ENCODE results near the gene WNT1. TPM values are rescaled to one million over a fixed set of nuclear protein-coding genes. Genes with fewer than 3 reads are reported as not detected.

The WNT1 gene
- not detected in 2 replicates for total RNA-seq

GRCh38 chr12:48978291-48978740 is at the start of gene WNT1:
TSS of gene WNT1 (plus strand) at chr12:48978322. CDS start at chr12:48978651, 329 bp downstream.

GRCh38 chr12:48957141-48958048 is 20.7 kb upstream of the WNT1 start, which contains the start of gene ARF3:
TSS of gene ARF3 (minus strand) at chr12:48957487. CDS start at chr12:48941095, 16,392 bp downstream.

GRCh38 chr12:48999371-49000131 is 21.4 kb downstream of the WNT1 start, which contains the start of gene DDN:
TSS of gene DDN (minus strand) at chr12:48999375. CDS start at chr12:48999287, 88 bp downstream.

GRCh38 chr12:49018261-49019119 is 40.4 kb downstream of the WNT1 start, which contains the start of gene PRKAG1:
TSS of gene PRKAG1 (minus strand) at chr12:49018776. CDS start at chr12:49018740, 36 bp downstream.

Other genes with a start within 250 kb of the WNT1 start
- 34.6 and 55.4 TPM in 2 replicates for gene ADCY6, start 189.2 kb upstream of the WNT1 start, total RNA-seq
- 15.7 and 20.0 TPM in 2 replicates for gene CACNB3, start 159.8 kb upstream of the WNT1 start, total RNA-seq
- gene DDX23, start 126.2 kb upstream of the WNT1 start, total RNA-seq: 98.9 and 102 TPM in 2 replicates
- 1.5 and 2.9 TPM in 2 replicates for gene RND1, start 112.5 kb upstream of the WNT1 start, total RNA-seq
- 13.0 and 19.2 TPM in 2 replicates for gene FKBP11, start 52.8 kb upstream of the WNT1 start, total RNA-seq
- 37.4 and 38.4 TPM in 2 replicates for gene ARF3, start 20.8 kb upstream of the WNT1 start, total RNA-seq
- gene WNT10B, start 6.6 kb upstream of the WNT1 start, total RNA-seq: 0.09 TPM in 1 of 2 replicates, not detected in the other
- 0.09 TPM in 2 replicates for gene DDN, start 21.1 kb downstream of the WNT1 start, total RNA-seq
- gene PRKAG1, start 40.5 kb downstream of the WNT1 start, total RNA-seq: 45.0 and 48.8 TPM in 2 replicates
- 36.2 and 58.5 TPM in 2 replicates for gene KMT2D, start 82.5 kb downstream of the WNT1 start, total RNA-seq
- 0.94 and 2.1 TPM in 2 replicates for gene RHEBL1, start 91.7 kb downstream of the WNT1 start, total RNA-seq
- gene DHH, start 116.5 kb downstream of the WNT1 start, total RNA-seq: 7.5 and 7.8 TPM in 2 replicates
- 73.7 and 107 TPM in 2 replicates for gene LMBR1L, start 132.5 kb downstream of the WNT1 start, total RNA-seq
- gene TUBA1B, start 153.1 kb downstream of the WNT1 start, total RNA-seq: 1,723 and 2,063 TPM in 2 replicates
- gene TUBA1A, start 210.8 kb downstream of the WNT1 start, total RNA-seq: 928 and 1,246 TPM in 2 replicates

Measured in endothelial cell of coronary artery (primary cell).